COR-L47 (cell line): ENCODE data around the gene PLBD2.

Source experiments
- DNase-seq: peaks from one replicate; lab custom pipeline; 2025; lab: John Stamatoyannopoulos, UW

The PLBD2 gene

GRCh38 chr12:113393749-113394148 lies 35.4 kb downstream of the PLBD2 start:
- DNase-seq, result no peak

- no peak for DNase-seq
Observed at GRCh38 chr12:113395119-113395518, 36.7 kb downstream of the PLBD2 start.

GRCh38 chr12:113396200-113396599 lies 37.8 kb downstream of the PLBD2 start:
- DNase-seq, result no peak

GRCh38 chr12:113396828-113397496 lies 38.6 kb downstream of the PLBD2 start:
- DNase-seq, result no peak

- DNase-seq, result no peak
Observed at GRCh38 chr12:113397497-113398197, 39.3 kb downstream of the PLBD2 start.

- DNase-seq, result no peak
Observed at GRCh38 chr12:113398346-113399290, 40.2 kb downstream of the PLBD2 start.

- DNase-seq, result no peak
Observed at GRCh38 chr12:113399490-113399889, 41.1 kb downstream of the PLBD2 start.

- DNase-seq, result no peak
Observed at GRCh38 chr12:113400362-113400761, 42.0 kb downstream of the PLBD2 start.

GRCh38 chr12:113401066-113402000 lies 42.9 kb downstream of the PLBD2 start:
- no peak for DNase-seq

- no peak for DNase-seq
Observed at GRCh38 chr12:113402586-113403260, 44.3 kb downstream of the PLBD2 start.

- DNase-seq, result no peak
Observed at GRCh38 chr12:113403435-113404415, 45.3 kb downstream of the PLBD2 start, which contains the start of gene SDS. Gene SDS (minus strand): TSS chr12:113403887. CDS start chr12:113399708, 4,179 bp downstream.

GRCh38 chr12:113405694-113406093 lies 47.3 kb downstream of the PLBD2 start:
- no peak for DNase-seq

- no peak for DNase-seq
Observed at GRCh38 chr12:113407931-113408600, 49.7 kb downstream of the PLBD2 start.

- no peak for DNase-seq
Observed at GRCh38 chr12:113408756-113409298, 50.4 kb downstream of the PLBD2 start.

- no peak for DNase-seq
Observed at GRCh38 chr12:113409462-113410124, 51.2 kb downstream of the PLBD2 start.

- no peak for DNase-seq
Observed at GRCh38 chr12:113413488-113413939, 55.1 kb downstream of the PLBD2 start.

- DNase-seq, result no peak
Observed at GRCh38 chr12:113414519-113415038, 56.2 kb downstream of the PLBD2 start.
